AG20443 (cell line): Measurements from ENCODE around the gene ADH7.
"Not testable (repeated sequence)": the region's sequence is repeated elsewhere in the genome, so short reads cannot be mapped to it uniquely, and the experiment has no call there.

Experiments
- DNase-seq: peaks from one replicate; pipeline ENCODE4 v3.0.0; 2012; ENCODE audit warnings: low spot score, mixed read lengths

The ADH7 gene

DNA sequence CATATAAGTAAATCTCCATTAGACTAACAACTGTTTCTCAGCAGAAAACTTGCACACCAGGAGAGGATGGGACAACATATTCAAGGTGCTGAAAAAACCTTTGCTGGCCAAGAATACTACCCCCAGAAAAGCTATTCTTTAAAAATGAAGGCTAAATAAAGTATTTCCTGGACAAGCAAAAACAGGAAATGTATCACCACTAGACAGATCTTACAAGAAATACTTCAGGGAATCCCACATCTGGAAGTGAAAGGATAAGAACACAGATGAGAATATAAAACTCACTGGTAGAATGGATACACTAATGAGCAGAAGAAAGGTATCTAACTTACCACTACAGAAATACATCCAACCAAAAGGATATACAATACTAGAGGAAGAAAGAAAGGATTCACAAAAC, 55.6 kb downstream of the ADH7 start:
- no peak for DNase-seq

DNA sequence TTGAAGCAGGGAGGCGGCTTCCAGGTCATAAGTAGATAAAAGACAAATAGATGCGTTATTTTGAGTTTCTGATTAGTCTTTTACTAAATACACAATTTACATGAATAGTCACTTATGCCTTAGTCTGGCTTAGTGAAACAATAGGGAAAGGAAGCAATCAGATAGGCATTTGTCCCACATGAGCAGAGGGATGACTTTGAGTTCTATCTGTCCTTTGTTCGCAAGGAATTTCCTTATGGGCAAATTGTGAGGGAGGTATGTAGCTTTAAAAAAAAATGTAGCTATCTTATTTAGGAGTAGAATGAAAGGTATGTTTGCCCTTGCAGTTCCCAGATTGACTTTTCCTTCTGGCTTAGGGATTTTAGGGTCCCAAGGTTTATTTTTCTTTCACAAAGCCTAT, 56.3 kb downstream of the ADH7 start:
- no peak for DNase-seq

DNA sequence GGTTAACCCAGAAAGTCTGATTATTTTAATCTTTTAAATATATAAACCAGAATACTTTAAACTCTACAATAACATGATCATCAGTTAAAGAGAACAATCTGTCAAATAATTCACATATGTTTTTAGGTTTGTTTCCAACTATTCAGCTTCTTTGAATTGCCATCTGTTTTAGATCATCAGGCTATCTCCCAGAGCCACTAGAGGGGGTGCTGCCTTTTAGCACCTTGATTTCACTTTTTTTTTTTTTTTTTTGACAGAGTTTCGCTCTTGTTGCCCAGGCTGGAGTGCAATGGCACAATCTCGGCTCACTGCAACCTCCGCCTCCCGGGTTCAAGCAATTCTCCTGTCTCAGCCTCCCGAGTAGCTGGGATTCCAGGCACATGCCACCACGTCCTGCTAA, 57.8 kb downstream of the ADH7 start:
- DNase-seq, result peak; percentile 24

DNA sequence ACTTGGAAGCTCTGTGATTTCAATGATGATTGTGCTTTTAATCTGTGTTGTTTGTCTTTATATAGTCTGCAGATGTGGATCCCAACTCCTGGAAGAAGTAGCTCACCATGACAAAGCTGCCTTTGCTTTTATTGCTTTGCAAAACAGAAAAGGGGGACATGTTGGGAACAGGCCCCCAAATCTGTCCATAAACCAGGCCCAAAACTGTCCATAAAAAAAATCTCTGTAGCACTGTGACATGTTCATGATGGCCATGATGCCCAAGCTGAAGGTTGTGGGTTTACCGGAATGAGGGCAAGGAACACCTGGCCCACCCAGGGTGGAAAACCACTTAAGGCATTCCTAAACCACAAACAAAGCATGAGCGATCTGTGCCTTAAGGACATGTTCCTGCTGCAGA, 62.7 kb downstream of the ADH7 start:
- DNase-seq, result not testable (repeated sequence)

DNA sequence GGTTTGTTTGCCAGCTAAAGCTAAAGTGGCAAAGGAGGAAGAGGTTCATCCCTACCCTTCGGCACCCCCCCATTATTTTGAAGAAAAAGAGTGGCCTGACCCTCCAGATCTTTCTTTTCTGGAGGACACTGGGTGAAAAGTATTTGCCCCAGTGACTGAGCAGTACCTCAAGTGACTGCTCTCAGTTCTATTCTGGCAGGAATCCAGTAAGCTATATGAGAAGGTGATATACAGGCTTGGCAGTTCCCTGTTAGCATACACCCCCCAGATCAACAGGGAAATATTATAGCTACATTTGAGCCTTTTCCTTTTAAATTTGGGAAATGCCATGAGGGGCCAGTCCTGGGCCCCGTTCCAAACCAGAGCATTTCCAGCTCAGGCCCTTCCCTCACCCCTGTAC, 67.3 kb downstream of the ADH7 start:
- DNase-seq, result not testable (repeated sequence)

DNA sequence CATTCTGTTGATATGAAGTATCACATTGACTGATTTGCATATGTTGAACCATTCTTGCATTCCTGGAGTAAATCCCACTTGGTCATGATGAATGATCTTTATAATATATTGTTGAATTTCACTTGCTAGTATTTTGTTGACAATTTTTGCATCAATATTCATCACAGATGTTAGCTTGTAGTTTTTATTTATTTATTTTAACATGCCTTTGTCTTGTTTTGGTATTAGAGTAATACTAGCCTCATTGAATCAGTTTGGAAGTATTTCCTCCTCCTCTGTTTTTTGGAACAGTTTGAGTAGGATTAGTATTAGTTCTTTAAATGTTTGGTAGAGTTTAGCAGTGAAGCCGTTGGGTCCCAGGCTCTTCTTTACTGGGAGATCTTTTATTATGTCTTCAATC, 68.7 kb downstream of the ADH7 start:
- DNase-seq, result no peak

DNA sequence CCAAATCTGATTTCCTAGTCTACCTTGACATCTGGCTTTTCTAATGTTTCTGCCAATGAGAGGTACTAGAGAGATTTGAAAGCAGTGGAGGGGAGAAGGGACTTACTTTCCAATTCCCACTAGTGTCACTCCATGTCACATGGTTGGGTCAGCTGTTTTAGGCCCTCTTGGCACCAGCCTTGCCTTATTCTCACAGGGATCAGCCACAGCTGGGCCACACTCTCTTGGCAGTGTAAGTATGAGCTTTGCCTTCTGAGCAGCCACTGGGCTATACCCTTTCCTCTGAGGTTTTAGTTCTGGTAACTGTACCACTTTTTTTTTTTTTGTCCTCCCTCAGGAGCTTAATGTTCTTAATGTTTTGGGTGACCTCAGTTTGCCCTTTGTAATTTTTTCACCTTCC, 72.4 kb downstream of the ADH7 start:
- DNase-seq, result no peak
